ENCODE measurements around the gene RBBP8NL. TPM values are rescaled to one million over a fixed set of nuclear protein-coding genes. Genes with fewer than 3 reads are reported as not detected.

Gene RBBP8NL
- polyA plus RNA-seq, 12 donors, result 0.20 to 2.8 (median 0.68) TPM; not detected in 9

- no peak for DNase-seq
These were observed 33.5 kb downstream of the RBBP8NL start for GRCh38 chr20:62393830-62394229.

DNA sequence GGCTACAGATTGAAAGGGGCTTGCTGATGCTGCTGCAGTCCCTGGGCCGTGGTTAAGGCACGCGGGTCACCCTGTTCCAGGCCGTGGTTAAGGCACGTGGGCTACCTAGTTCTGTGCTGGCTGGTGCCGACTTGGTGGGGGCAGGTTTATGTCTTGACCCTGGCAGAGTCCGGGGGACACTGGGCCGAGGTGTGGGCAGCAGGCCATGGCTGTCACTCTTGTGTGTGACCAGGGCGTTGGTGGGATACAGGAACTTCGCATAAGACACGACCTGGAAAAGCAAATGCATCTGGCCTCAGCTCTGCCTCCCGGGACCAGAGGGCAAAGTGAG, 34.0 kb downstream of the RBBP8NL start:
- no peak for DNase-seq

DNA sequence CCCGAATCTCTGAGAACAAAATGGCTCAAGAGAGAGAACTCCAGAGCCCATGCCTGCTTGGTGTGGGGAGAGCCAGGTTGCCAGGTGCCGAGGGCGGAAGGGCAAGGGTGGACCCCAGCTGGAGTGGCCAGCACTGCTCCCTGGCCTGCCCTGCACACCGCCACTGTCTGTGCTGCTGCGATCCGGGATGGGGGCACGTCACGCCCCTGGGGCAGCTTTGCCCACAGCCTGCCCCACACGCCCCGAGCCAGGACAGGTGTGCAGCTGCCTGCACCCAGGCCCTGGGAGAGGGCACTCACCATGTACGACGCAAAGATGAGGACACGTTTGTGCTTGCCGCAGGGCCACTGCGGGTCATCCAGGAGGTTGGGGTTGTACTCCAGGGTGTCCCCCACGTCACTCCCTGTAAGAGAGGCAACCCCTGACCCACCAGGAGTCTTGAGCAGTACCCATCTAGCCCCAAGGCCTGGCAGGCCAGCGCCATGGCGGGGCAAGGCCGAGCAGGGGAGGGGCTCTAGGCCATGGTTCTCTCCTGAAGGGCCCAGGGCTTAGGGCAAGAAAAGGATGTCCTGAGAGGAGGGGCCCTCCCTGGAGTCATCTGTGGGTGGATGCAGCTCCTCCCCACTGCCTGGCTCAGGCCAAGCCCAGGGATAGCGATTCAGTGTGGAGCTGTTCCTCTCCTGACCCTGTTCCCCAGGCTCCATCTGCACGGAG, 34.6 kb downstream of the RBBP8NL start:
- no peak for DNase-seq

DNA sequence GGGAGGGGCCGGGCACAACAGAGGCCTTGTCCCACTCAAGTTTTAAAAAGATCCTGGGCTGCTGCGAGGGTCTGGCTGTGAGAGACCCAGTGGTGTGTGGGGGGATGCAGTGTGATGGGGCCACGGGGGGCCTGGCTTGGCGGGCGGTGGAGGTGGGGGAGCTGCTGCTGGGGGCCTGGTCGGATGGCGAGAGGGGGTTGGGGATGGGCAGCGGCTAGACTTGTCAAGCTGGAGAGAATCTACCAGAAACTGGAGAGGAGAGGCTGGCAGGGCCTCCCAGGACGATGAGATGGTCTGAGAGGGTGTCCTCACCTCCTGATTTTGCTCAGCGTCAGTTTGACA, 35.3 kb downstream of the RBBP8NL start:
- no peak for DNase-seq

DNA sequence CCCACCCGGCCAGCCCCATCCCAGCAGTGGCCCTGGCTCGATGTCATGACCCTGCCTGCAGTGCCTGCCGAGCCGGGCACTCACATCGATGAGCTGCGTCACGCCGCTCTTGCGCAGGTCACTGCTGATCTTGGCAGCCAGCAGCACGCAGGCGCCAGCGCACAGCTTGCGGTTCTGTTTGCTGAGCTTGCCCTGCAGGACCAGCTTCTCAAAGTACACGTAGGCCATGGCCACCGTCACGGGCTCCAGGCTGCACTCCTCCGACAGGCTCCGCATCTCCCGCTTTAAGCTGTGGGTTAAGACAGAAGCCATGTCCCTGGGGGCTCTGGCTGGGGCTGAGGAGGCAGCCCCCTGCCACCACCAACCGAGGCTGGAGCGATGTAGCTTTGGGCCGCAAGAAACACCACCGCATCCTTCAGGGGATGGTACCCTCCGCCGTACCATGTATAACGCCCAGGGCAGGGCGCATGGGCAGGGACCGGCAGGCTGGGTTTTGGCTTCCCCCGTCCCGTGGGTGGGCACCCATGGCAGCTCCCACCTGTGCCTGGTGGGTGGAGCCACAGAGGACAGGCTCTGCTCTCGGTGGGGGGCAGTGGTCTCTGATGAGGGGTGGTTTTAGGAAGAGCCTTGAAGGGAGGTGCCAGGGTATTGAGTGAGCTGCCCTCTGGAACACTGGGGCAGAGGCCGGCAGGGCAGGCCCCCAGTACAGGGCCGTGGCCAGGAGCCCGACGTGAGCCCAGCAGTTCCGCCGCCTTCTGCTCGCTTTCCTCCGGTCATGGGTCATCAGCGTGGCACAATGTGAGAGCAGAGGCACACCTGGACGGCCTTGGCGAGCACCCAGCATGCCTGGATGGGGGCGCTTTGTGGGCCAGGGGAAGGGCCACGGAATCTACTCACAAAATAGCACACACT, 35.9 kb downstream of the RBBP8NL start:
- DNase-seq, result no peak

GRCh38 chr20:62390317-62391164, 36.8 kb downstream of the RBBP8NL start:
- DNase-seq, result no peak

DNA sequence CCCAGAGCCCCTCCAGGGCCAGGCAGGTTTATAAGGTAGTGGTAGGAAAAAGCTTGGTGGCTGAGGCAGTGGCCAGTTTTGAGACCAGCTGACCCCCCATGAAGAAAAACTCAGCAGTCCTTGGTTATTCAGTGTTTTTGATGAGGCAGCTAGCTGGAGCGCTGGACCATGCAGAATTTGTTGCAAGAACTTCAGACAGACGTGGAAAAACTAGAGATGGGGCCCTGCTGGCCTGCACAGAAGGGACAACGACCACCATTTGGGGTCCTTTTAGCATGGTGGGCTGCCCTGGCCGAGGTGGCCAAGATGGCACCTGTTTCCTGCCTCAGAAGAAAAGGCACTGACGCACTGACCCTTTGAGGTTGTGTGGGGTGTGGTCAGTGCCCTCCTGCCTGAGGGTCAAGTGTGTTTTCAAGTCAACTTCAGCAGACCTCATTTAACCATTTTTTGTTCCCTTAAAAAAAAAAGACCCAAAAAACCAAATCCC, 37.7 kb downstream of the RBBP8NL start:
- no peak for DNase-seq

GRCh38 chr20:62388839-62389600, 38.3 kb downstream of the RBBP8NL start:
- no peak for DNase-seq

DNA sequence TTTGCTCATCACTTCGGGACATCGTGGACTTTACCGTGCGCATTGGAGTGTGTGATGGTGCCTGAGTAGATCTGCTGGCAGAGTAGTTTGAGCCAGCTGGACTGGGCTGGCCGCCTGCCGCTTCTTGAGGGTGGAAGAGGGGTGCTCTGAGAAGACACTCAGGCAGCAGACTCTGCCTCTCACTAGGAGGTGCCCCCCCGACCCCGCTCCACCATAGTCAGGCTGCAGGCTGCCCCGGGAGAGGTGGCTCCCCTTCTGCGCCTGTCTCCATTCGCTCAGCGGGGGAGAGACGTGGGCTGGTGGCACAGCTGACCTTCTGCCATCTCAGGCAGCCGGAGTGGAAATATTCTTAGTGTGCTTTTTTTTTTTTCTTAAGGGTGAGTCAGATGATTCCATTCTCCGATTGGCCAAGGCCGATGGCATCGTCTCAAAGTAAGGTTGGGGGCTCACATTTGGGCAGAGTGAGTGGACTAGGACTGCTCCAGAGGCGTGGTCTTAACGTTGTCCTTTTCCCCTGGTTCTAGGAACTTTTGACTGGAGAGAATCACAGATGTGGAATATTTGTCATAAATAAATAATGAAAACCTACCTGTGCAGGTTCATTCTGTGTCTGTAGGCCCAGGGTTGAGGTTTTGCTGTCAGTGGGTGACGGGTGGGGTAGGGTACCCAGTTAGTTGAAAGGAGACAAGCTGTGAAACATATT, 39.3 kb downstream of the RBBP8NL start:
- DNase-seq, result no peak

DNA sequence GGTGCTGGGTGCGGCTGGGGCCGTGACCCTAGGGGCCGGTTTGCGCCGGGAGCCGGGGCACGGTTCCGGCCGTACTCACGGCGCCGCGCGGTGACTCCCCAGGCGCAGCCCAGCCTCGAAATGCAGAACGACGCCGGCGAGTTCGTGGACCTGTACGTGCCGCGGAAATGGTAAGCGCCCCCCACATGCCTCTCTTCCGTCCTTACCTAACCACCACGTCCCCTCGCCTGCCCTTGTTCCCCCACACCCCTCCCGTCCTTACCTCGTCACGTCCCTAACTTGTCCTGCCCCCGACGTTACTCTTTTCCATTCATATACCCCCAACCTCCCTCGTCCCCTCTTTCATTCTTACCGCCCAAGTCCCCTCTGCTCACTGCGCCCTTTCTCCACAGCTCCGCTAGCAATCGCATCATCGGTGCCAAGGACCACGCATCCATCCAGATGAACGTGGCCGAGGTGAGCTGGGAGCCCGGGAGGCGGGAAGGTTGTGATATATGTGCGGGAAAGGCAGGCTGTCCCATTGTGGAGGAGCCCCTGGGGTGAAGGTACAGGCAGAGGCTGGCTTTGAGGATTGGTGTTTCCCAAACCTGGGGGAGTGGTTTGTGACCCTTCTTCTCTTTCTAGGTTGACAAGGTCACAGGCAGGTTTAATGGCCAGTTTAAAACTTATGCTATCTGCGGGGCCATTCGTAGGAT, 40.0 kb downstream of the RBBP8NL start:
- no peak for DNase-seq

DNA sequence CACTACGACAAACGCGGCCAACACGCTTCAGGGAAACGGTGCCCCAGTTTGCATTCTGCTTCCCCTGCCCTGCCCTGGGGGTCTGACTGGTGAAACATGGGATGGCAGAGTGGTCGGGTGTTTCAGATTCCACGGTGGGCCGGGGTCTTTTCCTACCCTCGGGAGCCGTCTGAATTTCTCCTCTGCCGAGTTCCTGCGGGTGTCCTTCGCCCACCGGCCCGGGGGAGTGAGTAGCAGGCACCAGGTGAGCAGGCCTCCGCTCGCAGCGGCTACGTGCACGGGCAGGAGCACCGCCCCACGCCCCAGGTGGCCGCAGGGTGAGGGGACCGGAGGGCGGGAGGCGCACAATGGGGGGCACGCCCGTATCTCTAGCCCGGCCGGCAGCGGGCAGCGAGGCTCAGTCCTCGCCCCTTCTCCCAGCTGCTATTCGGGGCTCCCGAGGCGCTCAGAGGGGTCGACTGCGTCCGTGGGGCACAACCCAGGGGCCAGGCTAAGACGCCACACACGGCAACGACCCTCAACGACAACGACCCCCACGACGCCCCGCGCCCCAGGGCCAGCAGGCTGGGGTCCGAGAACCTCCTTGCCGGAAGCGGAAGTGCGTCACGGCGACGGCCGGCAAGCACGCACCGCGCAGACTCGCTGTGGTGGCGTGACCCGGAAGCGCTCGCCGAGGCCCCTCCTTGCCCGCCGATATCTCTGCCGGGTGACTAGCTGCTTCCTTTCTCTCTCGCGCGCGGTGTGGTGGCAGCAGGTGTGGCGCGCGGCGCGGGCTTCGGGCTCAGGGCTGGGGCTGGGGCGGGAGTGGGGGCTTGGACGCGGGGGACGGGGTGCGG, 40.7 kb downstream of the RBBP8NL start, which contains the start of gene RPS21:
TSS of gene RPS21 (plus strand) at position 721 of the 836 bp plus-strand sequence. CDS start 236 bp downstream, outside the sequence.
- DNase-seq, result peak; percentile 93

DNA sequence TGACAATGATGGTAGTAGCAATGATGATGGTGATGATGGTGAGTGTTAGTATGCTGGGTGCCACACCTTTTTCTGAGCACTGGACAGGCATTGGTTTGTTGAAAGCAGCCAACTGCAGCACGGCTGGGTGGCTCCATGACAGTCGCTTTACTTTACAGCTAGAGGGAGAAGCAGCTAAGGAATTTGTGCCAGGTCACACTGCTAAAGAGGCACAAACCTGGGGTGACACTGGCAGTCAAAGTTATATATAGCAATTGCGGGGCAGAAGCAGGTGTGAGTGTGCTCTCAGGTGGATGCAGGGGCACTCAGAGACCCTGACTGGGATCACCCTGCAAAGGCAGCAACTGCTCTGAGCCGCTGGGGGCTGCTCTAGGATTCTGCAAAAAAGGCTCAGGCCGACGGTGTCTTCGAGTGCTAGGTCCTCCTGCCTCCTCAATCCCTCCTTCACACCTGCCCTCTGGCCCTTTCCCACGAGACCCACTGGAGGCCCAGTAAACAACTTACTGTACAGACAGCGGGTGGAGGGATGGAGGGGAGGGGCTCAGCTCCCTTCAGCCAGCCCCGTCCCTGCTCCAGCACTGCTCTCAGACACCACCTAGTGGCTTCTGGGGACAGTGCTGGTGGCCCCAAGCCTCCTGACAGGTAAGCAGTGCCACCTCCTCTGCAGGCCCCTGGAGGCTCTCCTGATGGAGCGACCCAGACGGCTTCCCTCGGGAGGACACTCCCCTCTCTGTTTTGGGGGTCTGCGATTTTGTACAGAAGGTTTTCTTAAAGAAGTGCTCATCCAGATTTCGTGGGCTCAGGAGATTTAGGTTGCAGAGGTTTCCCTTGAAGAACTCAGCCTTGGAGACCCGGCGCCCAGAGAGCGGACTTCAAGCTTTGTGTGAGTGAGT, 44.8 kb downstream of the RBBP8NL start:
- DNase-seq, result peak; percentile 70

GRCh38 chr20:62381842-62382241, 45.5 kb downstream of the RBBP8NL start:
- DNase-seq, result no peak

DNA sequence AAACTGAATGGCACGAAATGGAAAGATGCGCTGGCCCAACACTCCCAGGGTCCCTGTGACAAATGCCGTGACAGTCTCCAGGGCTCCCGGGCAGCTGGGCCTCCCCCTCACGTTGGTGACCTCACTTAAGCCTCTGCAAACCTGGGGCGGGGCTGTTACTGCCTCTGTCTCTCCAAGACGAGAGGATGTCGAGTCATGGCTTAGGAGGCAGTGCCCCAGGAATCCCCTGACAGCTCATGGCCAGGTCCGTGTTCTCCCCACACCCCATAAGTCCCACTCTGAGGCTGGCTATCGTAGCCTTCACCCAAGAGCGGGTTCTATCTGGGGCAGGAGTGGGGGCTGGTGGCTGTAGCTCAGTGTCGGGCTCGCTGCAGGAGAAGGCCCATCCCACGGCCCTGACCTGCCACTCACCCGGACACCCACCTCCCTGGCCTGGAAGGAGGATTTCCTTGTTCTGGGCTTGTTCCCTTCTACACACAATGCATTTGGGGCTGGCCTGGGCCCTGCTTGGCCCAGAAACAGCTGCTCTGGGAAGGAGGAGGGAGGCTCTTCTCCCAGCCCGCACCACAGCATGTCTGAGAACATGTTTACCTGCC, 46.0 kb downstream of the RBBP8NL start:
- DNase-seq, result no peak

- DNase-seq, result no peak
These were observed 49.1 kb downstream of the RBBP8NL start for GRCh38 chr20:62378215-62378614.

DNA sequence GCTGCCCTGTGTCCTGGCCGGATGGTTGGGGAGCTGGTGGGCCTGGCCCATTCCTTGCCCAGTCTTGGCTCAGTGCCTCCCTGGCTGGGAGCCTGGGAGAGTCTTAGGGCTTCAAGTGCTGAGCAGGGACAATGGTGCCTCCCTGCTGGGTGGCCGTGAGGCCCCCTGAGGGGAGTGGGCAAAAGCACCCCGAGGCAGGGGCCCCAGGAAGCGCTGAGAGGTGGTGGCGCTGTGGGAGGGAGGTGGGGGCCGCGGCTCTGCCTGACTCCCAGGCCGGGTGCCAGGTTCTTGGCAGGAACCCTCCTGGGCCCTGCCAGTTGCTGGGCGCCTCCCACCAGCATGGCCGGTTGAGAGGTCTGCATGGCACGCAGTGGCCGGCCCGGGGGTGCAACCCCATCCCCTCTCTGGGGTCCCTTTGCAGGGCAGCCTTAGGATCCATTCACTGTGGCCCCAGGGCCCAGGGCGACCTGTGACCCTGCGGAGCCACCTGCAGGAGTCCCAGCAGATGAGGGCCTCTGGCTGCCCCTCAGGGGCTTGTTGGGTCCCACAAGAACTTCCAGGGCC, 49.6 kb downstream of the RBBP8NL start:
- no peak for DNase-seq

DNA sequence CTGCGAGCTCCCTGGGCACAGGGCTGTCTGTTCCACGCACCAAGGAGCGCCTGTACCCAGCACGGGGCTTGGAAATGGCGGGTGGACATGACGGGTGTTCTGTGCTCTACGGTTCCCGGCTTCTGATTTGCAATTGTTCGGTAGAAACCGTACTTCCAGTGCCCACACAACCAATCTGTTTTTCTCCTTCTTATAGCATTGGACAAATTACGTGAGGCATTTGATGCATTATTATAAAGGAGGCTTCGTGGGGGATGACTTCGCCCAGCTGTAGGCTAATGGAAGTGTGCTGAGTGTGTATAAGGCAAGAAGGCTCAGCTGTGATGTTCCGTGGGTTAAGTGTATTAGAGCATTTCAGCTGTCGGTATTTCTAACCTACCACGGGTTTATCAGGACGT, 50.3 kb downstream of the RBBP8NL start:
- no peak for DNase-seq
